Endothelial cell (in vitro differentiated cells): ENCODE results near the gene PDCD6IP. TPM values are rescaled to one million over a fixed set of nuclear protein-coding genes. Genes with fewer than 3 reads are reported as not detected.
"Not testable (repeated sequence)": the region's sequence is repeated elsewhere in the genome, so short reads cannot be mapped to it uniquely, and the experiment has no call there.

Experiments used
- DNase-seq: peaks from one replicate; pipeline ENCODE4 v3.0.0; 2021; ENCODE audit warnings: low spot score
- H3K27ac Mint-ChIP-seq: one replicate; pipeline ENCODE4 v1.8.0; 2021; ENCODE audit warnings: mixed read lengths, inconsistent platforms; ENCODE audit not compliant: unreplicated experiment
- H3K27me3 Mint-ChIP-seq: one replicate; pipeline ENCODE4 v1.8.0; 2021; ENCODE audit warnings: mild to moderate bottlenecking, moderate library complexity, mixed read lengths, inconsistent platforms; ENCODE audit not compliant: unreplicated experiment
- H3K36me3 Mint-ChIP-seq: one replicate; pipeline ENCODE4 v1.8.0; 2021; ENCODE audit warnings: mild to moderate bottlenecking, low read depth, mixed read lengths, inconsistent platforms; ENCODE audit not compliant: unreplicated experiment
- H3K4me1 Mint-ChIP-seq: one replicate; pipeline ENCODE4 v1.8.0; 2021; ENCODE audit warnings: mild to moderate bottlenecking, mixed read lengths, inconsistent platforms; ENCODE audit not compliant: unreplicated experiment
- H3K4me3 Mint-ChIP-seq: one replicate; pipeline ENCODE4 v1.8.0; 2021; ENCODE audit warnings: mild to moderate bottlenecking, mixed read lengths, inconsistent platforms; ENCODE audit not compliant: unreplicated experiment
- H3K9me3 Mint-ChIP-seq: one replicate; pipeline ENCODE4 v1.8.0; 2021; ENCODE audit warnings: mixed read lengths, inconsistent platforms; ENCODE audit not compliant: unreplicated experiment
- total RNA-seq: library from RNA; stranded (reverse); fragmentation: NEBNext Ultra II Directional; extraction: Animal tissue kit (Norgen Biotek cat#: 25700); gene quantifications from one replicate; pipeline ENCODE4 v1.2.1, GENCODE V29; 2021; ENCODE audit not compliant: unreplicated experiment
- TF ChIP-seq, protein P1 (sequence below): fragments of 200-600 bp; sonication (generic); IDR thresholded peaks from one replicate; pipeline ENCODE4 v1.5.0; 2021; ENCODE audit warnings: antibody characterized with exemption; ENCODE audit not compliant: unreplicated experiment

Gene PDCD6IP
- total RNA-seq, 1 donor from 2014 or later: 218 TPM

DNA sequence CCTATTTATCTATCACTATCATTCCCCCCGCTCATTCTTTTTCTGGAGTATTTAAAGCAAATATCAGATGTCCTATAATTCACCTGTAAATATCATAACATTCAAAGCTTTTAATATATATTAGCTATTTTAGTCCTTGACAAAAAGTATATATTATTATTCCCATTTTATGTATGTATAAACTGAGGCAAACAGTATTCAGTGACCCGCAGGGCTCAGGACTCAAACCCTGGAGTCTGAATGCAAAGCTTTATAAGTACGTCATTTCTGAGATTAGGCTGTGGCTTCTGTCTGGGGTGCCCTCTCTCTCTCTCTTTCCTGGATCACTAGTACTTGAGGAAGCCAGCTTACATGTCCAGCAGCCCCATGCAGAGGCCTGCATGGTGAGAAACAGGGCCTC lies 20.4 kb upstream of the PDCD6IP start:
- H3K27me3 Mint-ChIP-seq: peaks cover 1% of the 10 kb centered on the region
- H3K9me3 Mint-ChIP-seq: no peaks in the 10 kb centered on the region
- TF ChIP-seq, protein P1, sequence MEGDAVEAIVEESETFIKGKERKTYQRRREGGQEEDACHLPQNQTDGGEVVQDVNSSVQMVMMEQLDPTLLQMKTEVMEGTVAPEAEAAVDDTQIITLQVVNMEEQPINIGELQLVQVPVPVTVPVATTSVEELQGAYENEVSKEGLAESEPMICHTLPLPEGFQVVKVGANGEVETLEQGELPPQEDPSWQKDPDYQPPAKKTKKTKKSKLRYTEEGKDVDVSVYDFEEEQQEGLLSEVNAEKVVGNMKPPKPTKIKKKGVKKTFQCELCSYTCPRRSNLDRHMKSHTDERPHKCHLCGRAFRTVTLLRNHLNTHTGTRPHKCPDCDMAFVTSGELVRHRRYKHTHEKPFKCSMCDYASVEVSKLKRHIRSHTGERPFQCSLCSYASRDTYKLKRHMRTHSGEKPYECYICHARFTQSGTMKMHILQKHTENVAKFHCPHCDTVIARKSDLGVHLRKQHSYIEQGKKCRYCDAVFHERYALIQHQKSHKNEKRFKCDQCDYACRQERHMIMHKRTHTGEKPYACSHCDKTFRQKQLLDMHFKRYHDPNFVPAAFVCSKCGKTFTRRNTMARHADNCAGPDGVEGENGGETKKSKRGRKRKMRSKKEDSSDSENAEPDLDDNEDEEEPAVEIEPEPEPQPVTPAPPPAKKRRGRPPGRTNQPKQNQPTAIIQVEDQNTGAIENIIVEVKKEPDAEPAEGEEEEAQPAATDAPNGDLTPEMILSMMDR: no peak
- H3K4me1 Mint-ChIP-seq: peaks cover 4% of the 10 kb centered on the region
- H3K27ac Mint-ChIP-seq: no peak overlapping the region
- H3K36me3 Mint-ChIP-seq: peaks cover 1% of the 10 kb centered on the region
- no peak for DNase-seq
- no peak overlapping the region for H3K4me3 Mint-ChIP-seq

DNA sequence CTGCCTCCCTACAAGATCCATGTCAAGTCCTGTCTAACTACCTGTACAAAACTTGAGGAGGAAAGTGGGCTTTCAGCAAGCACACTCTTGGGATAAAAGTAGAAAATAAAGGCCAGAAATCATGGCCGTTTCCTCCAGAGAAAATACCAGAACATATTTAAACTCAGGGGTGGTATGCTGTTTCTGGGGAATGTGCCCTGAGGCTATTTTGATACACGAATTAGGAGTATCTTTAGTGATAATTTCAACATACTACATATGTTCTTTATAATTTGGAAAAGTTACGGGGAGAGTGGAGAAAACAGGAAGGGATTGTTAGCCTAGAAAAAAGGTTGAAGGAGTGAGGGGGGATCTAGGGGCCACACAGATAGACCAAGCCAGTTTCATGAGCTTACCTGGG lies 18.7 kb upstream of the PDCD6IP start:
- H3K36me3 Mint-ChIP-seq: peaks cover 6% of the 10 kb centered on the region
- no peak for DNase-seq
- peaks cover 1% of the 10 kb centered on the region for H3K27me3 Mint-ChIP-seq
- H3K4me1 Mint-ChIP-seq: peaks cover 4% of the 10 kb centered on the region
- no peaks in the 10 kb centered on the region for H3K9me3 Mint-ChIP-seq
- no peak overlapping the region for H3K4me3 Mint-ChIP-seq
- TF ChIP-seq, protein P1: no peak
- H3K27ac Mint-ChIP-seq: no peak overlapping the region

DNA sequence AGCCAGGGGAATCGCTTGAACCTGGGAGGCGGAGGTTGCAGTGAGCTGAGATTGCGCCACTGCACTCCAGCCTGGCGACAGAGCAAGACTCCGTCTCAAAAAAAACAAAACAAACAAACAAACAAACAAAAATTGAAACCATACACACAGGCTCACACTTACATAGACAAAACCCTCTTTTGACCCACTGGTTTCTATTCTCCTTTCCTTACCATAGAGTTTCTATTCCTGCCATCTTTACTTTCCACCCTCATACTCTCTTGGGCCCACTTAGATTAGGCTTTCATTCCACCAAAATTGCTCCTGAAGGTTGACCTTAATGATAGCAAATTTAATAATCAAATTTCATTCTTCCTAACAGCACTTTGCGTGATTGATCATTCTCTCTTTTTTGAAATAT lies 17.0 kb upstream of the PDCD6IP start:
- not testable (repeated sequence) for H3K9me3 Mint-ChIP-seq, H3K27me3 Mint-ChIP-seq, H3K4me1 Mint-ChIP-seq, H3K27ac Mint-ChIP-seq, DNase-seq, H3K4me3 Mint-ChIP-seq, H3K36me3 Mint-ChIP-seq

DNA sequence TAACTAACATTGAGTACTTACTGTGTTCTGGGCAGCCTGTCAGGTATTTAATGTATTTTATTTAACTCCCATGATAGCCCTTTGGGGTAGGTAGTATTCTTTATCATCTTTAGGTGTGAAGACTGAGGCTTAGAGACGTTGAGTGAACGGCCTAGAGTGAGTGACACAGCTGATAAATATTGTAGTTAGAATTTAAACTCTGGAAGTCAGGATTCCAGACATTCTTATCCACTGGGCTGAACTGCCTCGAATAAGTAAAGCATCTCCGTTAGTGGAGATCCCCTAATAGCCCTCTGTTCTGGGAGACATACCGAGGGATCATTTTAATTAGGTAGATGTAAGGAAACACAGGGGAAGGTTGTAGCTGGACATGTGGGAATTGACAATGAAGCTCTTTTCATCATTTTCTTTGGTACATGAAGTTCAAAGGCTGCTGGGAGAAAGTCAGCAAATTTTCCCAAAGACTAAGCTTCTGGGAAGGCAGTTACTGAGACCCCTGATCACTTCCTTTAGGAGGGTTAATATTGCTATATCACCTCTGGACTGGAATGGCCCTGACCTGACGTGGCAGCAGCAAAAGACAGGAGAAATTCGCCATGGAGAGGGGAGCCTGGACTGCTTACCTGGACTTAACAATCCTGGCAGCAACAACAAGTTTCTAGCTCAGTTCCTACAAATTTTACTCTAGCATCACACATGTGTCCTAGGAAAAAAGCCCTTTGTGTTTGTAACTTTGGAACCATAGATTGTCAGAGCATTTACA lies 11.7 kb upstream of the PDCD6IP start:
- no peak for DNase-seq

DNA sequence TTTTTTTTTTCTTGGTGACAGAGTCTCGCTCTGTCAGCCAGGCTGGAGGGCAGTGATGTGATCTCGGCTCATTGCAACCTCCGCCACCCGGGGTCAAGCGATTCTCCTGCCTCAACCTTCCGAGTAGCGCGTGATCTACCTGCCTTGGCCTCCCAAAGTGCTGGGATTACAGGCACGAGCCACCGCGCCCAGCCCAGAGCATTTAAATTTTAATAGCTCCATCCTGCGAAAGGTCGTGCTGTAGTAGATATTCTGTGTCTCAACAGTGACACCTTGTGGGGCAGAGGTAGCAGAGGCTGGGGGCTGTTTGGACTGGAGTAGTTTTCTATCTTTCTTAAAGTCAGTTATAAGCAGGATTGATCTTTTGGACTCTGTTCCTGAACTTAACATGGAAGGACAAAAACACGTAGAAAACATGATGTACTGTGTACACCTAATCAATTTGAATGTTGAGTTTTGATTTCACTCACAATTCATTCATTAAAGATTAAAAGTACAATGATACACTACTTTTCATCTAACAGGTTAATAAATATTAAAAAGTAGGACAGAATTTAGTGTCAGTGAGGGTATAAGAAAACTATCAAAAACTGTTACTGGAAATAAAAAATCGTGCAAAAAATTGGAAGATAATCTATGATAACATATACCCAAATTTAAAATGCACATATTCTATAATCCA lies 11.0 kb upstream of the PDCD6IP start:
- Mint-ChIP-seq H3K4me1 (peaks cover 9% of the 10 kb centered on the region), H3K27me3 (peaks cover 3% of the 10 kb centered on the region), H3K4me3 (peak overlapping the region; percentile 42), H3K27ac (no peak overlapping the region), H3K36me3 (peaks cover 6% of the 10 kb centered on the region), H3K9me3 (no peaks in the 10 kb centered on the region)
- peak; percentile 52 for DNase-seq
- TF ChIP-seq, protein P1: peak; percentile 46

More for the DNA sequence above, 11.7 kb upstream of the PDCD6IP start:
- Mint-ChIP-seq H3K27me3 (peaks cover 3% of the 10 kb centered on the region), H3K36me3 (peaks cover 6% of the 10 kb centered on the region), H3K4me1 (peaks cover 9% of the 10 kb centered on the region), H3K4me3 (no peak overlapping the region), H3K27ac (no peak overlapping the region), H3K9me3 (no peaks in the 10 kb centered on the region)
- TF ChIP-seq, protein P1: no peak
